Keratinocyte (primary cell): ENCODE data around the gene ZNHIT3.

ENCODE experiments used
- EZH2 ChIP-seq: IDR thresholded peaks from one replicate; pipeline ENCODE4 v1.6.1; 2012; ENCODE audit warnings: inconsistent platforms, mild to moderate bottlenecking, low read length, moderate library complexity
- TF ChIP-seq, protein P1 (sequence below), 3 experiments: IDR thresholded peaks in 1 of 3; conservative IDR thresholded peaks in 1 of 3; optimal IDR thresholded peaks in 1 of 3; 2 replicates in 2 of 3; 3 replicates in 1 of 3; pipeline versions ENCODE3 to v1.5.1; 2011; ENCODE audit warnings: low read length in 3 of 3, mild to moderate bottlenecking in 3 of 3, moderate library complexity in 2 of 3, control low read depth in 1 of 3, inconsistent platforms in 1 of 3; ENCODE audit not compliant: insufficient read depth in 2 of 3; ENCODE audit errors: extremely low read depth in 1 of 3

DNA sequence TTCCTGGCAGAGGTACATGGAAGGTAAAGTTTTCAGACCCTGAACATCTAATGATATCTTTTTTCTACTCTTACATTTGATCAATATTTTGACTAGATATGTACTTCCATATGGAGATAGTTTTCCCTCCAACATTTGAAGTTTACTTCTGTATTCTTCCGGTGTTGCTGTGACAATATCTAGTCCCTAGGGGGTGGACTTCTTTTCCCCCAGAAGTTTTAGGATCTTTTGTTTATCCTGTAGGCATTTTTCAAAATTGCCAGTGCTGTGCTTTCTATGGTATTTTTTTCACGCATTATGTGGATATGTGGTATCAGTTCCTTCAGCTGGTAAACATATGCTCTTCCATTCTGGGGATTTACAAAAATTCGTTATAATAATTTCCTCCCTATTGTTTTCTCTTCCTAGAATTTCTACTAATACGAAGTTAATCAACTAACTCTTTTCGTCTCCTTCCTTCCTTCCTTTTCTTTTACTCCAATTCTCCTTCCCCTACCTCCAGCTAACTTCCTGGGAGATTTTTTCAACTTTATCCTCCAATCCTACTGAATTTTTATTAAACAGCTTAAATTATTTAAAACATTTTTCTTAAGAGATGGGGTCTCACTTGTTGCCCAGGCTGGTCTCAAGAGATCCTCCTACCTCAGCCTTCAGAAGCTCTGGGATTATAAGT is 26.1 kb upstream of the ZNHIT3 start:
- TF ChIP-seq, protein P1, sequence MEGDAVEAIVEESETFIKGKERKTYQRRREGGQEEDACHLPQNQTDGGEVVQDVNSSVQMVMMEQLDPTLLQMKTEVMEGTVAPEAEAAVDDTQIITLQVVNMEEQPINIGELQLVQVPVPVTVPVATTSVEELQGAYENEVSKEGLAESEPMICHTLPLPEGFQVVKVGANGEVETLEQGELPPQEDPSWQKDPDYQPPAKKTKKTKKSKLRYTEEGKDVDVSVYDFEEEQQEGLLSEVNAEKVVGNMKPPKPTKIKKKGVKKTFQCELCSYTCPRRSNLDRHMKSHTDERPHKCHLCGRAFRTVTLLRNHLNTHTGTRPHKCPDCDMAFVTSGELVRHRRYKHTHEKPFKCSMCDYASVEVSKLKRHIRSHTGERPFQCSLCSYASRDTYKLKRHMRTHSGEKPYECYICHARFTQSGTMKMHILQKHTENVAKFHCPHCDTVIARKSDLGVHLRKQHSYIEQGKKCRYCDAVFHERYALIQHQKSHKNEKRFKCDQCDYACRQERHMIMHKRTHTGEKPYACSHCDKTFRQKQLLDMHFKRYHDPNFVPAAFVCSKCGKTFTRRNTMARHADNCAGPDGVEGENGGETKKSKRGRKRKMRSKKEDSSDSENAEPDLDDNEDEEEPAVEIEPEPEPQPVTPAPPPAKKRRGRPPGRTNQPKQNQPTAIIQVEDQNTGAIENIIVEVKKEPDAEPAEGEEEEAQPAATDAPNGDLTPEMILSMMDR (optimal IDR thresholded peaks at IDR 0.05 in 1 of 3, IDR thresholded peaks at IDR 0.05 in 1 of 3, conservative IDR thresholded peaks at IDR 0.05 in 1 of 3; ENCODE audit: extremely low read depth in 1 of 3, insufficient read depth in 2 of 3, low read length in 3 of 3): no peak
- TF ChIP-seq EZH2: no peak
